A673 (cell line): Measurements from ENCODE around the gene RERE.

Experiments
- EZH2 ChIP-seq: fragments of 200-600 bp; sonication (generic); IDR thresholded peaks from 2 replicates; pipeline ENCODE4 v1.6.1; 2017; ENCODE audit warnings: borderline replicate concordance, low read depth, mild to moderate bottlenecking, mixed read lengths, antibody characterized with exemption, low read length; ENCODE audit not compliant: poor library complexity, severe bottlenecking
- TF ChIP-seq, protein P1 (sequence below): fragments of 300-800, 200-600 bp; sonication (generic); conservative IDR thresholded peaks from 2 replicates; pipeline ENCODE4 v1.5.1; 2017; ENCODE audit warnings: low read depth, mild to moderate bottlenecking, antibody characterized with exemption, low read length, moderate library complexity, mixed read lengths

DNA sequence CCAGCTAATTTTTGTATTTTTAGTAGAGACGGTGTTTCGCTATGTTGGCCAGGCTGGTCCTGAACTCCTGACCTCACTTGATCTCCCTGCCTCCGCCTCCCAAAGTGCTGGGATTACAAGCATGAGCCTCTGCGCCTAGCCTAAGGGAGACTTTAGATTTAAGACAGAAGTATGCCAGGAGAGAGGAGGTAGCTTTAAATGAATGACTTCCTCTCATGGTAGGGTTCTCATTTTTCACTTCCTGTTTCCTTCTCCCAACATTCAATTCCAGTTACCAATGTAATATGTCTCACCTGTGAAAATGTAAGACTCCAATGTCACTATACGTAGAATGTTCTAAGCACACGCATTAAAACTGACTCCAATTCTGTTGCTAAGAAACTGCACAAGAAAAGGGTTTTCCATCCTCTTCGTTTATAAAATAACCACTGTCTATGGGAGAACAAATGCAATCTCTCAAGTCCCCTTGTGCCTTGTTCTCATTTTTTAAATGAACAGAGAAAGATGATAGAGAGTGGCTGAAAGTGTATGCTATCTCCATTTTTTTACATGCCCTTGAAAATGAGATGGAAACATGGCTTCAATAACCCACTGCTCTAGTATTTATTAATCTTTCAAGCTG lies 359.6 kb downstream of the RERE start:
- TF ChIP-seq, protein P1, sequence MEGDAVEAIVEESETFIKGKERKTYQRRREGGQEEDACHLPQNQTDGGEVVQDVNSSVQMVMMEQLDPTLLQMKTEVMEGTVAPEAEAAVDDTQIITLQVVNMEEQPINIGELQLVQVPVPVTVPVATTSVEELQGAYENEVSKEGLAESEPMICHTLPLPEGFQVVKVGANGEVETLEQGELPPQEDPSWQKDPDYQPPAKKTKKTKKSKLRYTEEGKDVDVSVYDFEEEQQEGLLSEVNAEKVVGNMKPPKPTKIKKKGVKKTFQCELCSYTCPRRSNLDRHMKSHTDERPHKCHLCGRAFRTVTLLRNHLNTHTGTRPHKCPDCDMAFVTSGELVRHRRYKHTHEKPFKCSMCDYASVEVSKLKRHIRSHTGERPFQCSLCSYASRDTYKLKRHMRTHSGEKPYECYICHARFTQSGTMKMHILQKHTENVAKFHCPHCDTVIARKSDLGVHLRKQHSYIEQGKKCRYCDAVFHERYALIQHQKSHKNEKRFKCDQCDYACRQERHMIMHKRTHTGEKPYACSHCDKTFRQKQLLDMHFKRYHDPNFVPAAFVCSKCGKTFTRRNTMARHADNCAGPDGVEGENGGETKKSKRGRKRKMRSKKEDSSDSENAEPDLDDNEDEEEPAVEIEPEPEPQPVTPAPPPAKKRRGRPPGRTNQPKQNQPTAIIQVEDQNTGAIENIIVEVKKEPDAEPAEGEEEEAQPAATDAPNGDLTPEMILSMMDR = no peak
- TF ChIP-seq EZH2 = no peak
